GM18907 (cell line): ENCODE results near the gene SIRT1.
"Not testable (repeated sequence)": the region's sequence is repeated elsewhere in the genome, so short reads cannot be mapped to it uniquely, and the experiment has no call there.

Experiments used
- ATAC-seq: cut with Tn5 transposase; IDR thresholded peaks from one replicate; pipeline ENCODE4 v1.9.1; 2021; ENCODE audit warnings: mild to moderate bottlenecking, moderate library complexity; ENCODE audit not compliant: unreplicated experiment

Gene SIRT1

DNA sequence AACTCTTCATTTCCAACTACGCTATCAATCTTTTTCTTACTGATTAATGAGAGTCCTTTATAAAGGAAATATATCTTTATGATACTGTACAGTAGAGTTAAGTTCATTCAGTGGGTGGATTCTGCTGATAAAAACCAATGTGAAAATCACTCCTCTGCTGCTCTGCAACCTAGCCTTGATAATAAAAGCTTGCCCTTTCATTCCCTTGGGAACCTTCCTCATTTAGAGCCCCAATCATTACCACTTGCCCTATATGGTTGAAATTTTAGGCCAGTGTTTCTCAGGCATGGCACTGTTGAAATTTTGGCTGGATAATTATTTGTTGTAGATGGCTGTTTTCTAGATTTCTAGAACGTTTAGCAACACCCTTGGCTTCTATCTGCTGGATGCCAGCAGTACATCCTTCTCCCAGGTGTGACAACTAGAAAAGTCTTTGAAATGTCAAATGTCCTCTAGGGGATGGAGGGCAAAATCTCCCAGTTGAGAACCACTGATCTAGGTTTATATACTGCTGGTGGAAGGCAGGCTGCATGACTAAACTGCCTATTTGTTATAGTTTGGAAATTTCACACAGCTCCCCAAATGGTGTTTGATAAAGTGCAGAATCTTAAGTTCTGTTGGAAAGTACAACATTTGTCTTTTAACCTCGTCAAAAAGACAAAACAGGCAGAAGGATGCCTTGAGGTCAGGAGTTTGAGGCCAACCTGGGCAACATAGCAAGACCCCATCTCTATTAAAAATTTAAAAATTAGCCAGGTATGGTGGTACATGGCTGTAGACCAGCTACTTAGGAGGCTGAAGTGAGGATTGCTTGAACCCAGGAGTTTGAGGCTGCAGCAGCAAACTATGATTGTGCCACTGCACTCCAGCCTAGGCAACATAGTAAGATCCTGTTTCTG lies 8.9 kb upstream of the SIRT1 start:
- ATAC-seq, result no peak

DNA sequence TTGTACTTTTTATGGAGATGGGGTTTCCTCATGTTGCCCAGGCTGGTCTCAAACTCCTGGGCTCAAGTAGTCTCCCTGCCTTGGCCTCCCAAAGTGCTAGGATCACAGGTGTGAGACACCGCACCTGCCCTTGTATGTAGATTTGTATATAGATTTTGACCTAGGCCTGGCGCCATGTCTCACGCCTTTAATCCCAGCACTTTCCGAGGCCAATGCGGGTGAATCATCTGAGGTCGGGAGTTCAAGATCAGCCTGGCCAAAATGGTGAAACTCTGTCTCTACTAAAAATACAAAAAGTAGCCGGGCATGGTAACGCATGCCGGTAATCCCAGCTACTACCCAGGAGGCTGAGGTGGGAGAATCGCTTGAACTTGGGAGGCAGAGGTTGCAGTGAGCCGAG lies 7.0 kb upstream of the SIRT1 start:
- not testable (repeated sequence) for ATAC-seq

DNA sequence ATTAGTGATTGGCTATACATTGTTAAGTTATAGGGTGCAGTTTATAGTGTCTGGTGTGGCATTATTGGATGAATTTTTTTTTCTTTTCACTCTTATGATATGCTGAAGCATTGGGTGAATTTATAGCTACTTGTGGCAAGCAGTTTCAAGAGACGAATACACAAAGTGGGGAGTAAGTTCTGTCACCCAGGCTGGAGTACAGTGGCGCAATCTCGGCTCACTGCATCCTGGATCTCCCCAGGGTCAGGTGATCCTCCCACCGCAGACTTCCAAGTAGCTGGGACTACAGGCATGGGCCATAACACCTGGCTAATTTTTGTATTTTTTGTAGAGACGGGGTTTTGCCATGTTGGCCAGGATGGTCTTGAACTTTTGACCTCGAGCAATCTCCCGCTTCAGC lies 6.3 kb upstream of the SIRT1 start:
- no peak for ATAC-seq

DNA sequence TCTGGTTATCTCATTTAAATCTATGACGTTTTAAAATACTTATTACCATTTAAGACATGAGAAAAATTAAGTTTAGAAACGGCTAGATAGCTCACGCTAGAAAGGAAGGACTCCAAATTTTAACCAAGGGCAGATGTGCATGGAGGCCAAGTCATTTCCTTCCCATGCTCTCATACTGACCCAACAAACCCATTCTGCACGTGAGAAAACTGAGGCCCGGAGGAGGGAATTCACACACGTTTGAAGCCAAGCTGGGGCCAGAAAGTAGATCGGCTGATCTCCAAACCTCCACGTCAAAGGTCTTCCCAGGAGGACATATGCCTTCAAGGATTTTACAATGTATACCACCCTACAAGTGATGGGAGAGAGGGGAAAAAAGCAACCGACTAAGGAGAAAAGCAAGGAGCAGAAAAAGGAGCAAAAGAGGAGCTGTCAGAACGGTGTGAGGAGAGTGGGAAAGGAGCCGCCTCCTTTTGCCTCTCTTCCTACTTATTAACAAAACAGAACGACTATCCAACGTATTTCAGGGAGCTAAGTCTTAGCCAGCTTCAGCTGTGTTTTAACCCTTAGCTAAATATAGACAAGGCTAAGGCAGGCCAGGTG lies 645 bp upstream of the SIRT1 start:
- no peak for ATAC-seq

DNA sequence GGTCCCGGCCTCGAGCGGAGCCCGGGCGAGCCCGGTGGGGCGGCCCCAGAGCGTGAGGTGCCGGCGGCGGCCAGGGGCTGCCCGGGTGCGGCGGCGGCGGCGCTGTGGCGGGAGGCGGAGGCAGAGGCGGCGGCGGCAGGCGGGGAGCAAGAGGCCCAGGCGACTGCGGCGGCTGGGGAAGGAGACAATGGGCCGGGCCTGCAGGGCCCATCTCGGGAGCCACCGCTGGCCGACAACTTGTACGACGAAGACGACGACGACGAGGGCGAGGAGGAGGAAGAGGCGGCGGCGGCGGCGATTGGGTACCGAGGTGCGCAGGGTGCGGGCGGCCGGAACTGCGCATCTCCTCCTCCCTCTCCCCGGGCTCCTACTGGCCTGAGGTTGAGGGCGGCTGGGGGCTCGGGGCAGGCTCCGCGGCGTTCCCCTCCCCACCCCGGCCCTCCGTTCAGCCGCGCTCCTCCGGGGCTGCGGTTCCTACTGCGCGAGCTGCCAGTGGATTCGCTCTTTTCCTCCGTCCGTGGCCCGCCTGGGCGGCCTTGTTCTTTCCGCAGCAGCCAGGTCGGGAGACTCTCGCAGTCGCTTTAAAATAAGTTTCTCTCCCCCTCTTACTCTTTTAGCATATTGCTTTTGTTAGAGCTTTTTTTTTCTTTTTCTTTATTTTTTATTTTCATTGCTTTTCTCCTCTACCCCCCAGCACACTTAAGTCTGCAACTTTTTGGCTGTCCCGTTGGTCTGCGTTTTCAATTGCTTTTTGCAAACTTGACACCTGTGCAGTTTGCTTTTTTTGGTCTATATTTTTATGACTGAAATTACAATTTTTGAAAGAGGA lies 600 bp downstream of the SIRT1 start:
- ATAC-seq, result peak; percentile 74

DNA sequence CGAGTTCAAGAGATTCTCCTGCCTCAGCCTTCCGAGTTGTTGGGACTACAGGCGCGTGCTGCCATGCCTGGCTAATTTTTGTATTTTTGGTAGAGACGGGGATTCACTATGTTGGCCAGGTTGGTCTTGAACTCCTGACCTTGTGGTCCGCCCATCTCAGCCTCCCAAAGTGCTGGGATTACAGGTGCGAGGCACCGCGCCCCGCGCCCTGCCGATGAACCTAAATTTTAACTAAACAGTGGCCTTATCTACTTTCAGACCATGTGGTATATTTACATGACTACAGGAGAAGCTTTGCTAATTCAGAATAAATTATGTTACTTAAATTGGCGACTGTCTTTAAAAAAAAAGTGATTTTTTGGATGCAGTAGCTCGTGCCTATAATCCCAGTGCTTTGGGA lies 9.2 kb downstream of the SIRT1 start:
- no peak for ATAC-seq

DNA sequence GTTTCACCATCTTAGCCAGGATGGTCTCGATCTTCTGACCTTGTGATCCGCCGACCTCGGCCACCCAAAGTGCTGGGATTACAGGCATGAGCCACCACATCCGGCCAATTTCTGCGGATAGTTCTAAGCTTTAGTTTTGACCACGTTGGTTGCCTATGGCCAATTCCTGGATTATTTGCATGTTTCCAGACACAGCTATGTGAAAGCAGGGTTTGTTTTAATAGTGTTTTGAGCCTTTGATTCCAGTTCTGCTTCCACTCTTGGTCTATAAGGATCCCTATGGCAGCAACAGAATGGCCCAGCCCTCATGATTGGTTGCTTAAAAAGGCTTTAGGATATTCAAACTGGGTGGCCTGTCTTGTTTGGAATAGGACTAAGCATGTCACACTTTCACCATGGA lies 19.1 kb downstream of the SIRT1 start:
- no peak for ATAC-seq

DNA sequence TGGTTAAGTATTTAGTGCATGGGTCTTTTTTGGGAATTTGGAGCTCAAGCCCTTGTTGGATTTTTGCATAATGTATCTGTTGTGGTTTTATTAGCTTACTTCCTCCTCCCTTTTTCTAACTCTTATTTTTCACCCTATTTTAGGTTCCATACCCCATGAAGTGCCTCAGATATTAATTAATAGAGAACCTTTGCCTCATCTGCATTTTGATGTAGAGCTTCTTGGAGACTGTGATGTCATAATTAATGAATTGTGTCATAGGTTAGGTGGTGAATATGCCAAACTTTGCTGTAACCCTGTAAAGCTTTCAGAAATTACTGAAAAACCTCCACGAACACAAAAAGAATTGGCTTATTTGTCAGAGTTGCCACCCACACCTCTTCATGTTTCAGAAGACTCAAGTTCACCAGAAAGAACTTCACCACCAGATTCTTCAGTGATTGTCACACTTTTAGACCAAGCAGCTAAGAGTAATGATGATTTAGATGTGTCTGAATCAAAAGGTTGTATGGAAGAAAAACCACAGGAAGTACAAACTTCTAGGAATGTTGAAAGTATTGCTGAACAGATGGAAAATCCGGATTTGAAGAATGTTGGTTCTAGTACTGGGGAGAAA lies 28.0 kb downstream of the SIRT1 start:
- no peak for ATAC-seq

DNA sequence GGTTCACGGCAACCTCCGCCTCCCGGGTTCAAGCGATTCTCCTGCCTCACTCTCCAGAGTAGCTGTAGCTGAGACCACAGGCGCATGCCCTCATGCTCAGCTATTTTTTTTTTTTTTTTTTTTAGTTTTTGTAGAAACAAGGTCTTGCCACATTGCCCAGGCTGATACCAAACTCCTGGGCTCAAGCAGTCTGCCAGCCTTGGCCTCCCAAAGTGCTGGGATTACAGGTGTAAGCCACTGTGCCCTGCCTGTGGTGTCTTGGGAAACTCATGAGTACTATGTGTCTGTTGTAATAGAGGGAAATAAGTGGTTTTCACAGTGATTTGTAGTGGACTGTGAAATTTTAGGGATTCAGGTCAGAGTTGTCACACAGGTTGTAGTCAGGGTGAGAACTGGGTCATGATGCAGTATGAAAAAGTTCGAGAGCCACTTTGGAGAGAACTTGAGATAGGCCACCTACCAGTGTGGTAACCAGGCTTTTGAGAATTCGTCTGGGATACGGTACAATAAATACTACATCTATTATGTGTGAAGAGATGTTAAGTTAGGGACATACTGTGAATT lies 30.4 kb downstream of the SIRT1 start:
- no peak for ATAC-seq

DNA sequence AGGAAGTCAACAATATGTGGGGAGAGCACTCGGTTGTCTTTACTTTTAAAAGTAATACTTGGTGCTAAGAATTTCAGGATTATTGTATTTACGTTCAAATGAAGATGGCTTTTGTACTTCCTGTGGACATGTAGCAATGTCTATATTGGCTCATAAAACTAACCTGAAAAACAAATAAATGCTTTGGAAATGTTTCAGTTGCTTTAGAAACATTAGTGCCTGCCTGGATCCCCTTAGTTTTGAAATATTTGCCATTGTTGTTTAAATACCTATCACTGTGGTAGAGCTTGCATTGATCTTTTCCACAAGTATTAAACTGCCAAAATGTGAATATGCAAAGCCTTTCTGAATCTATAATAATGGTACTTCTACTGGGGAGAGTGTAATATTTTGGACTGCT lies 32.7 kb downstream of the SIRT1 start:
- no peak for ATAC-seq

DNA sequence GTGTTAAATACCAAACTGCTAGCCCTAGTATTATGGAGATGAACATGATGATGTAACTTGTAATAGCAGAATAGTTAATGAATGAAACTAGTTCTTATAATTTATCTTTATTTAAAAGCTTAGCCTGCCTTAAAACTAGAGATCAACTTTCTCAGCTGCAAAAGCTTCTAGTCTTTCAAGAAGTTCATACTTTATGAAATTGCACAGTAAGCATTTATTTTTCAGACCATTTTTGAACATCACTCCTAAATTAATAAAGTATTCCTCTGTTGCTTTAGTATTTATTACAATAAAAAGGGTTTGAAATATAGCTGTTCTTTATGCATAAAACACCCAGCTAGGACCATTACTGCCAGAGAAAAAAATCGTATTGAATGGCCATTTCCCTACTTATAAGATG lies 33.2 kb downstream of the SIRT1 start:
- ATAC-seq, result no peak

DNA sequence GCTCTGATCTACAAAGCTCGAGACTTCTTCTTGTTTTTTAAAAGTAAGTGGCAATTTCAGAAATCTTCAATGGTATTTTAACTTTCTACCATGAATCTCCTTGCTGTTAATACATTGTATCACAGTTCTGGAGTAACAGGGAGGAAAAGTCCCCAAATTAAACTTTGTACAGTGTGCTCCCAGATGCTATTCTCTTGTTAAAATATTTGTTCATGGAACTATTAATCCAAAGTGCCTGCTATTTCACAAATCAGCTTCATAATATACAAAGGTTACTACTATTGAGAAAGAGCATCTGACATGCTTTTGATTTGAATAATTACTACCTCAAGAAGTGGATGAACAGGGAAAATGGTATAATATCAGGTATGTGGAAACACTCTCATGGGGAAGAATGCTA lies 36.6 kb downstream of the SIRT1 start:
- no peak for ATAC-seq

DNA sequence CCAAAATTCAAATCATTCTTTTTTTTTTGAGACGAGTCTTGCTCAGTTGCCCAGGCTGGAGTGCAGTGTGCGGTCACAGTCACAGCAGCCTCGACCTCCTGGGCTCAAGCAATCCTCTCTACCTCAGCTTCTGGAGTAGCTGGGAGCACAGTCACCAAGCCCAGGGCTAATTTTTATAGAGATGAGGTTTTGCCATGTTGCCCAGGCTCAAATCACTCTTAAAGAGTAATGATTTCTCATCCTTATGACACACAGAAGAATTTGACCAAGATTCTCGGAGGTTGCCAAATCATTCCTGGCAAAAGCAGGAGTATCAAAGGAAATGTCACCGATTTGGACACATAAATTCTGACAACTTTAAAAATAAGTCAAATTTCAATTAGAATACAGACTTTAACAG lies 39.1 kb downstream of the SIRT1 start:
- no peak for ATAC-seq

DNA sequence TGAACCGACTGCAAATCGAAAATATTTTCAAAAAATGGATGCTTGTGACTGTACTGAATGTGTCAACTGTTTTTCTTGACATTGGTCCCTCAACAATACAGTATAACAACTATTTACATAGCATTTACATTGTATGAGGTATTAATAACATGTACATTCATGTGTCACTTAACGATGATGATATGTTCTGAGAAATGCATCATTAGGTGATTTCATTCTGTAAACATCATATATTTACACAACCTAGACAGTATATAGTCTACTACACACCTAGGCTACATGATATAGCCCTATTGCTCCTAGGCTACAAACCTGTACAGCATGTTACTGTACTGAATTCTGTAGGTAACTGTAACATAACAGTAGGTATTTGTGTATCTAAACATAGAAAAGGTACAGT lies 39.7 kb downstream of the SIRT1 start:
- no peak for ATAC-seq

DNA sequence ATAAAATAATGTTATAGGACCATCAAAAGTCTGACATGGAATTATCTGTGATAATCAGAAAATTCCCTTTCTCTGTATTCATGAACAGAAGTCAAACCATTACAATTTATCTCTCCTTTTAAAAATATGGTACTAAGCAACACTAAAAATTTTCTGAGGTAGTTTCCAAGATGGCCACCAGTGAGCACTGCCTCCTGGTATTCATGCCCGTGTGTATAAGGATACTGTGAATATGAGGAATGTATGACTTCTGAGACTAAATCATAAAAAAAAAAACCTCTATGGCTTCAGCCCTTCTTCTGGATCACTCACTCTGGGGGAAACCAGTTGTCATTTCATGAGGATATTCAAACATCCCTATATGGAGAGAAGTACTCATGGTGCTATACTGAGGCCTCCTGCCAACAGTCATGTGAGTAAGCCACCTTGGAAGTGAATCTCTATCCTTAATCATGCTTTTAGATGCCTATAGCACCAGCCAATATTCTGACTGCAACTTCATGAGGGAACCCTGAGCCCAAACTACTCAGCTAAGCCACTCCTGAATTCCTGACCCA lies 41.1 kb downstream of the SIRT1 start:
- no peak for ATAC-seq

DNA sequence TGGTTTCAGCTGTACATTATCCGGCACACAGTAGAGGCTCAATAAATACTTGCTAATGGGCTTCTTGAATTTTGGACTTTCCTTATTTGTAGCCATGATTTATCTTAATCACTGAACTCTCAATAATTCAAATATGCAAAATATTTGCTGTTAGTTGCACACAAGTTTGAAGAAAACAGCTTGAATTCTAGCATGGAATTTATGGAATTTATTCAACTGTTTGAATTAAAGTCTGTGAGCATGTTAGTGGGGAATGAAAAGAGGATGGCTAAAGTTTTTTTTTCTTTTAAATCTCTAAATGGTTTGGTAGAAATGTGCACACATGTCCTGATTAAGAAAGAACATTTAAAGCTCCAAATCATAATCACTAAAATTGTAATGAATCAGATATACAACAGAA lies 42.5 kb downstream of the SIRT1 start:
- ATAC-seq, result no peak

DNA sequence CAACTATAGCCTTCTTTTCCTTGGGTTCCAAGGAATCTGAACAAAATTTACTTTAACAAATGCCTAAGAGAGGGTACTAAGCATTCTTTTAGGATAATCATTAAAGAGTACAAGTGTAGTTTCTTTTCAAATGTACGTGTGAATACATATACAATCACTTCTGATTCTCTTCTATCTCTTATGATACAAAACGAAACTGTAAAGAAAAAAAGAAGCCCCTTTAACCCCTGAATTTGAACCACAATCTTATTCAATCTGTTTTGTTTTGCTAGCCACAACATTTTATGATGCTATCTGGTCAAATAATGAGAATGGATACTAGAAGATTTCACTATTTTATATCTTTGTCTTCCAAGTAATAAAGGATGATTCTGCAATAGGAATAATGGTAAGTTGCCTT lies 48.7 kb downstream of the SIRT1 start:
- no peak for ATAC-seq

DNA sequence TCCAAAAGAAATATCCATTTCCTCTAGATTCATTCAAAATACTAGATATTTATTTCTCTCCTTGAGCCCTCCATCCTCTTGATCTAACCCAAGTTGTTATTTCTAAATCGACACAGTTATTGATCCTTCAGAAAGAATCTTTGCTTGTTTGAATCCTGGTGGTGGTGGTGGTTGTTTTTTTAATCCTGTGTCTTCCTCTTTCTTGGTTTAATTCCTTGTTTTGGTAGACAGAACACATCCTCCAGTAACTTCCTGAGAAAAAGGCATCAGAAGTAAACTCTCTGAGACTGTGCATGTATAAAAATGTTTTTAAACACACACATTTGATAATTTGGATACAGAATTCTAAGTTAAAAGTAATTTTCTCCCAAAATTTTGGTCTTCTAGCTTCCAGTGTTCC lies 49.9 kb downstream of the SIRT1 start:
- ATAC-seq, result no peak

DNA sequence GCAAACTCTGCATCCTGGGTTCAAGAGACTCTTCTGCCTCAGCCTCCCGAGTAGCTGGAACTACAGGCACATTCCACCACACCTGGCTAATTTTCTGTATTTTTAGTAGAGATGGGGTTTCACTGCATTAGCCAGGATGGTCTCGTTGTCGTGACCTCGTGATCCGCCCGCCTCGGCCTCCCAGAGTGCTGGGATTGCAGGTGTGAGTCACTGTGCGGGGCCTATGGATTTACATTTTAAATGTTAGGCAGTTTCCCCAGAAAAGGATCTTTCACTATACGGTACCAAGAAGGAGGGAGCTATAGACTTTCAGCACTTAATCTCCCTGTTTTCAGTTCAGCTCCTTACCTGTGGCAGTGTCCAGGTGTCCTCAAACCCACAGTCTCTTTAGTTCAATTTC lies 50.8 kb downstream of the SIRT1 start:
- no peak for ATAC-seq

DNA sequence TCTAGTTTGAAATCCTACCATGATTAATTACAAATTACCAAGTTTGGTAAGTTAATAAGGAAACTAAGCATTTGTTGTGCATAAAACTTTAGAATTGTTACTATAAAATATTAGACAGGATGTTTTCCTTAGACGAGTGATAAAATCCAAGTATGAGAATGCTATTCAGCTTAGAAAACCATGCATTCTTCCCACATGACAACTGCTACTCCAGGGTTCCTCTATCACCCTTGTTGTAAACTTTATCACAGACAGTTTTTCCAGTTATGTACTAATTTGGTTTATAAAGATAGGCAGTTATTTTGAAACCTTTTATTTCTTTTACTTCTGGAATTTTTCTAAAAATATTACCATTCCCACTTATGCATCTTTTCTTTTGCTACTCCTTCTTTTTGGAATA lies 52.0 kb downstream of the SIRT1 start:
- no peak for ATAC-seq

DNA sequence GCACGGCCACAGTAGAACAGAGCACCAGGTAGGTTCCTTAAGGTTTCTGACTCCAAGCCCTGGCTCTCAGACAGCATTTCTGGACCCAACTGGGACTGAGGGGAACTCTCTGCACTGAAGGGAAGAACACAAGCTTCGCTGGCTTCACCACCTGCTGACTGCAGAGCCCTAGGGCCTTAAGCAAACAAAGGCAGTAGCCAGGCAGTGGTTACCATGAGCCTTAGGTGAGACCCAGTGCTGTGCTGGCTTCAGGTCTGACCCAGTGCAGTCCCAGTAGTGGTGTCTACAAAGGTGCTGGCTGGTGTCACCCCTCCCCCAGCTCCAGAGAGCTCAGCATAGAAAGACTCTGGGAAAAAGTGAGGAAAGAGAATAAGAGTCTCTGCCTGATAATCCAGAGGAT lies 59.5 kb downstream of the SIRT1 start:
- ATAC-seq, result no peak
